Measurements from ENCODE around the gene TRABD2B. TPM values are rescaled to one million over a fixed set of nuclear protein-coding genes. Genes with fewer than 3 reads are reported as not detected.

TRABD2B gene
- total and polyA plus RNA-seq, 2 experiments from 2014 or later = not detected

- no peaks in the 10 kb centered on the region for H4K20me1 ChIP-seq (ENCODE audit: insufficient read depth)
- no peak overlapping the region for H3K9ac ChIP-seq
- H3K36me3 ChIP-seq (ENCODE audit: low read depth) = no peaks in the 10 kb centered on the region
- no peak for TF ChIP-seq EZH2 (IDR thresholded peaks at IDR 0.05; ENCODE audit: insufficient read depth, poor library complexity, severe bottlenecking)
- TF ChIP-seq EZH2phosphoT487 (IDR thresholded peaks at IDR 0.05; ENCODE audit: insufficient read depth, low read depth) = no peak
- no peaks in the 10 kb centered on the region for H3K9me2 ChIP-seq (ENCODE audit: insufficient read depth)
- H3K4me2 ChIP-seq (ENCODE audit: unreplicated experiment) = no peak overlapping the region
- no peaks in the 10 kb centered on the region for H3F3A ChIP-seq (ENCODE audit: insufficient read depth)
- no peaks in the 10 kb centered on the region for H3K79me2 ChIP-seq (ENCODE audit: insufficient read depth)
- no peak for DNase-seq
- WGBS, 2 experiments (ENCODE audit: low coverage in 1 of 2, low lambda C conversion rate in 2 of 2, missing lambda C conversion rate in 2 of 2) = 88 to 90% methylated on average over 7 of the region's 7 CpGs
- H3K27ac ChIP-seq = no peak overlapping the region
- no peak overlapping the region for H2AFZ ChIP-seq
- H3K9me3 ChIP-seq (ENCODE audit: low read depth) = no peaks in the 10 kb centered on the region
- no peaks in the 10 kb centered on the region for H3K27me3 ChIP-seq (replicated peaks; ENCODE audit: insufficient read depth)
- H3K4me3 ChIP-seq = no peak overlapping the region
- in situ Hi-C loops (cut with MboI) = no loop called here
- H3K4me1 ChIP-seq (ENCODE audit: insufficient read depth) = no peaks in the 10 kb centered on the region
Measured at GRCh38 chr1:47886141-47886540, 111.0 kb downstream of the TRABD2B start.

DNA sequence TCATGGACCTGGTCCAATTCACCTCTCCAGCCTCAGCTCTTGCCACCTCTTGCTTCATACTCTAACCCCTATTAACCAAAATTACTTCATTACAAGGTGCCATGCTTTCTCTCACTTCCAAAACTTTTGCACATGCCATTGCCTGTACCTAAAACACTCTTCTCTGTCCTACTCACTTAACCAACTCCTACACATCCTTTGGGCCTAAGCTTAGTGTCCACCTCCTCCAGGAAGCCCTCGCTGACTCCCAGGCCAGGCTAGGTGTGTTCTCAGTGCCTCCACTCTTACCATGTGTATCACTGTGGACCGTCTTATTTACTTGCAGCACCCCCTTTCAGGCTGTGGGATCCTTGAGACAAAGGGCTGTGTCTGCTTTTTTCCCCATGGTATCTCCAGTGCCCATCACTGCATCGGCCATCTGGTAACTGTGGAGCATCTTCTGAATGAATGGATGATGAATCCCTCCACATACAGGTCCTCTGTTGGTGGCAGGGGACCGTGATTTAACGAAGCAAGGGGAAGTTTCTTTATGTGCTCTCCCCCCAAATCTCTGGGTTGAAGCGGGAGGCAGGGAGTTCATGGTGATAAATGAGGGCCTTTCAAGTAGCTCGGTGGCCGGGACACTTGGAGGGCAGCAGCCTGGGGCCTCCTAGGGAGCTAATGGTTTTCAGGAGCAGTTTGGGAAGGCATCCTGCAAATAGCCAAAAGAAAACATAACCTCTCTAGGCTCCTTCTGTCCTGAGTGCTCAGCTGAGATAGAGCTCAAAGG is 111.9 kb downstream of the TRABD2B start:
- no peaks in the 10 kb centered on the region for H4K20me1 ChIP-seq (ENCODE audit: insufficient read depth)
- 72 to 85% methylated on average over 8 of the region's 8 CpGs for WGBS, 2 experiments (ENCODE audit: low coverage in 1 of 2, low lambda C conversion rate in 2 of 2, missing lambda C conversion rate in 2 of 2)

DNA sequence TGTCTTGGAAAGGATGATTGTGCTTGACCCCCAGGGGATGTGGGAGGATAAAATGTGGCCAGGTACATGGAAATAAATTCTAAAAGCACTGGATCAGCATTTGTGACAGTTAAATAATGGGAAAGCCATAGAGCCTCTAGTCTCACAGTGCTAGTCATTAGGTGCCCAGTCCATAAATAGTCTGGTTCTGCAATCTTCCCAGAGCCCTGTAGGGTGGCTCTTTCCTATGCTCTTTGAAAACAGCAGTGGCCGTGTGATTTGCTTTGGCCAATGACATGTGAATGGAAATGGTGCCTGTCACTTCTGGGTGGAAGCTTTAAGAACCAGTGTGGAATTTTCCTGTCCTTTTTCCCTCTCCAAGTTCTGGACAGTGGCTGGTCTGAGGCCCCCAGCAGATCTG is 113.2 kb downstream of the TRABD2B start:
- Histone ChIP-seq H3K9me2 (ENCODE audit: insufficient read depth) (no peaks in the 10 kb centered on the region), H3K9ac (no peak overlapping the region), H3K27ac (no peak overlapping the region), H4K20me1 (ENCODE audit: insufficient read depth) (no peaks in the 10 kb centered on the region), H3F3A (ENCODE audit: insufficient read depth) (no peaks in the 10 kb centered on the region), H3K36me3 (ENCODE audit: low read depth) (no peaks in the 10 kb centered on the region), H3K4me1 (ENCODE audit: insufficient read depth) (no peaks in the 10 kb centered on the region), H3K4me3 (no peak overlapping the region), H2AFZ (no peak overlapping the region), H3K79me2 (ENCODE audit: insufficient read depth) (no peaks in the 10 kb centered on the region), H3K27me3 (replicated peaks; ENCODE audit: insufficient read depth) (no peaks in the 10 kb centered on the region), H3K9me3 (ENCODE audit: low read depth) (no peaks in the 10 kb centered on the region), H3K4me2 (ENCODE audit: unreplicated experiment) (no peak overlapping the region)
- no peak for DNase-seq
- 58 to 61% methylated on average over 1 of the region's 1 CpG for WGBS, 2 experiments (ENCODE audit: low coverage in 1 of 2, low lambda C conversion rate in 2 of 2, missing lambda C conversion rate in 2 of 2)
- TF ChIP-seq EZH2phosphoT487 (IDR thresholded peaks at IDR 0.05; ENCODE audit: insufficient read depth, low read depth) (no peak), EZH2 (IDR thresholded peaks at IDR 0.05; ENCODE audit: insufficient read depth, poor library complexity, severe bottlenecking) (no peak)
- in situ Hi-C loops (cut with MboI) = no loop called here

More for the DNA sequence above, 111.9 kb downstream of the TRABD2B start:
- Histone ChIP-seq H3K27me3 (replicated peaks; ENCODE audit: insufficient read depth) (no peaks in the 10 kb centered on the region), H3K36me3 (ENCODE audit: low read depth) (no peaks in the 10 kb centered on the region), H3K79me2 (ENCODE audit: insufficient read depth) (no peaks in the 10 kb centered on the region), H3K27ac (no peak overlapping the region), H3K4me3 (no peak overlapping the region), H3K4me1 (ENCODE audit: insufficient read depth) (no peaks in the 10 kb centered on the region), H3K9me2 (ENCODE audit: insufficient read depth) (no peaks in the 10 kb centered on the region), H3K4me2 (ENCODE audit: unreplicated experiment) (no peak overlapping the region), H3K9ac (no peak overlapping the region), H3K9me3 (ENCODE audit: low read depth) (no peaks in the 10 kb centered on the region), H2AFZ (no peak overlapping the region), H3F3A (ENCODE audit: insufficient read depth) (no peaks in the 10 kb centered on the region)
- in situ Hi-C loops (cut with MboI) = no loop called here
- TF ChIP-seq EZH2phosphoT487 (IDR thresholded peaks at IDR 0.05; ENCODE audit: insufficient read depth, low read depth) = no peak
- no peak for TF ChIP-seq EZH2 (IDR thresholded peaks at IDR 0.05; ENCODE audit: insufficient read depth, poor library complexity, severe bottlenecking)
- DNase-seq = no peak

GRCh38 chr1:47881505-47882442 is 115.4 kb downstream of the TRABD2B start:
- in situ Hi-C loops (cut with MboI) = no loop called here

More at GRCh38 chr1:47881505-47882442, 115.4 kb downstream of the TRABD2B start:
- Histone ChIP-seq H3K27ac (no peak overlapping the region), H4K20me1 (ENCODE audit: insufficient read depth) (no peaks in the 10 kb centered on the region), H3K9ac (no peak overlapping the region), H3K36me3 (ENCODE audit: low read depth) (no peaks in the 10 kb centered on the region), H3K4me3 (no peak overlapping the region), H3K4me2 (ENCODE audit: unreplicated experiment) (no peak overlapping the region), H3K27me3 (replicated peaks; ENCODE audit: insufficient read depth) (no peaks in the 10 kb centered on the region), H3F3A (ENCODE audit: insufficient read depth) (no peaks in the 10 kb centered on the region), H3K9me2 (ENCODE audit: insufficient read depth) (no peaks in the 10 kb centered on the region), H3K79me2 (ENCODE audit: insufficient read depth) (no peaks in the 10 kb centered on the region), H2AFZ (no peak overlapping the region), H3K9me3 (ENCODE audit: low read depth) (no peaks in the 10 kb centered on the region), H3K4me1 (ENCODE audit: insufficient read depth) (no peaks in the 10 kb centered on the region)
- TF ChIP-seq EZH2 (IDR thresholded peaks at IDR 0.05; ENCODE audit: insufficient read depth, poor library complexity, severe bottlenecking) (no peak), EZH2phosphoT487 (IDR thresholded peaks at IDR 0.05; ENCODE audit: insufficient read depth, low read depth) (no peak)
- WGBS, 2 experiments (ENCODE audit: low coverage in 1 of 2, low lambda C conversion rate in 2 of 2, missing lambda C conversion rate in 2 of 2) = 29 to 31% methylated on average over 17 of the region's 17 CpGs
- DNase-seq = peak; percentile 75

Measured in GM23248 (cell line).